Activated CD8-positive, alpha-beta memory T cell treated with anti-CD3 and anti-CD28 coated beads for 48 hours (primary cell): ENCODE data around the gene UBE2G1.
"Not testable (repeated sequence)": the region's sequence is repeated elsewhere in the genome, so short reads cannot be mapped to it uniquely, and the experiment has no call there.

Experiments used
- DNase-seq, 3 experiments: peaks; one replicate each; pipeline ENCODE4 v3.0.0-alpha.2; 2020; ENCODE audit warnings: low read depth in 2 of 3, low spot score in 2 of 3

UBE2G1 gene

GRCh38 chr17:4375796-4376440, 9.4 kb upstream of the UBE2G1 start:
- DNase-seq: not testable (repeated sequence)

- DNase-seq: peak; percentile 33 to 38 (median 38)
Measured at GRCh38 chr17:4375039-4375748, 8.7 kb upstream of the UBE2G1 start.

GRCh38 chr17:4369557-4370230, 3.2 kb upstream of the UBE2G1 start:
- no peak for DNase-seq

GRCh38 chr17:4368341-4368740, 1.9 kb upstream of the UBE2G1 start:
- DNase-seq: no peak

- not testable (repeated sequence) for DNase-seq
Measured at GRCh38 chr17:4367177-4367576, 702 bp upstream of the UBE2G1 start.

GRCh38 chr17:4365628-4366326, 698 bp downstream of the UBE2G1 start:
- peak; percentile 28 to 48 (median 36) for DNase-seq

GRCh38 chr17:4365103-4365627, 1.3 kb downstream of the UBE2G1 start:
- peak; percentile 71 to 77 (median 77) for DNase-seq

GRCh38 chr17:4364622-4365041, 1.8 kb downstream of the UBE2G1 start:
- DNase-seq: no peak

GRCh38 chr17:4362141-4362540, 4.3 kb downstream of the UBE2G1 start:
- DNase-seq: no peak

- DNase-seq: no peak
Measured at GRCh38 chr17:4358154-4358553, 8.3 kb downstream of the UBE2G1 start.

- DNase-seq: no peak
Measured at GRCh38 chr17:4357671-4358070, 8.8 kb downstream of the UBE2G1 start.

- DNase-seq: no peak
Measured at GRCh38 chr17:4357030-4357628, 9.3 kb downstream of the UBE2G1 start.

GRCh38 chr17:4354862-4355514, 11.5 kb downstream of the UBE2G1 start:
- DNase-seq: no peak

- no peak for DNase-seq
Measured at GRCh38 chr17:4354206-4354605, 12.3 kb downstream of the UBE2G1 start.

GRCh38 chr17:4350214-4350613, 16.3 kb downstream of the UBE2G1 start:
- DNase-seq: not testable (repeated sequence)

GRCh38 chr17:4345581-4346252, 20.8 kb downstream of the UBE2G1 start:
- no peak for DNase-seq

GRCh38 chr17:4344926-4345325, 21.5 kb downstream of the UBE2G1 start:
- DNase-seq: no peak

GRCh38 chr17:4342535-4342934, 23.9 kb downstream of the UBE2G1 start:
- no peak for DNase-seq

GRCh38 chr17:4341616-4341977, 24.9 kb downstream of the UBE2G1 start:
- DNase-seq: no peak
